Mesodermal cell (in vitro differentiated cells): ENCODE measurements around the gene CCDC15. TPM values are rescaled to one million over a fixed set of nuclear protein-coding genes. Genes with fewer than 3 reads are reported as not detected.

Experiments used
- H3K27ac ChIP-seq: 2 replicates; pipeline ENCODE4 v1.7.0; 2013; ENCODE audit warnings: mild to moderate bottlenecking, low read depth, low read length, moderate library complexity; ENCODE audit not compliant: severe bottlenecking
- H3K36me3 ChIP-seq: 2 replicates; pipeline ENCODE4 v1.7.1; 2013; ENCODE audit warnings: mild to moderate bottlenecking, low read length, moderate library complexity; ENCODE audit not compliant: control insufficient read depth, insufficient read depth
- H3K4me1 ChIP-seq: one replicate; pipeline ENCODE4 v1.7.1; 2013; ENCODE audit warnings: mild to moderate bottlenecking, low read length; ENCODE audit not compliant: insufficient read depth, control insufficient read depth, poor library complexity, severe bottlenecking
- H3K4me3 ChIP-seq: 2 replicates; pipeline ENCODE4 v1.7.0; 2013; ENCODE audit warnings: low read length, control low read depth, mild to moderate bottlenecking; ENCODE audit not compliant: insufficient read depth, poor library complexity, severe bottlenecking; ENCODE audit errors: extremely low read depth
- H3K9me3 ChIP-seq: 2 replicates; pipeline ENCODE4 v1.7.1; 2013; ENCODE audit warnings: mild to moderate bottlenecking, low read length, moderate library complexity; ENCODE audit not compliant: control insufficient read depth
- WGBS, 2 experiments: methylation state at CpG; one replicate each; pipeline ENCODE4 v1.1.5; 2013; ENCODE audit warnings: missing lambda C conversion rate in 2 of 2; ENCODE audit not compliant: insufficient coverage in 2 of 2; 5-methylcytosine and 5-hydroxymethylcytosine counted together
- polyA plus RNA-seq, 2 experiments: library from polyadenylated mRNA; stranded (reverse); fragments of 50-300 nt; gene quantifications; one replicate each; pipeline ENCODE4 v1.2.3, GENCODE V29; 2013

Gene CCDC15, protein sequence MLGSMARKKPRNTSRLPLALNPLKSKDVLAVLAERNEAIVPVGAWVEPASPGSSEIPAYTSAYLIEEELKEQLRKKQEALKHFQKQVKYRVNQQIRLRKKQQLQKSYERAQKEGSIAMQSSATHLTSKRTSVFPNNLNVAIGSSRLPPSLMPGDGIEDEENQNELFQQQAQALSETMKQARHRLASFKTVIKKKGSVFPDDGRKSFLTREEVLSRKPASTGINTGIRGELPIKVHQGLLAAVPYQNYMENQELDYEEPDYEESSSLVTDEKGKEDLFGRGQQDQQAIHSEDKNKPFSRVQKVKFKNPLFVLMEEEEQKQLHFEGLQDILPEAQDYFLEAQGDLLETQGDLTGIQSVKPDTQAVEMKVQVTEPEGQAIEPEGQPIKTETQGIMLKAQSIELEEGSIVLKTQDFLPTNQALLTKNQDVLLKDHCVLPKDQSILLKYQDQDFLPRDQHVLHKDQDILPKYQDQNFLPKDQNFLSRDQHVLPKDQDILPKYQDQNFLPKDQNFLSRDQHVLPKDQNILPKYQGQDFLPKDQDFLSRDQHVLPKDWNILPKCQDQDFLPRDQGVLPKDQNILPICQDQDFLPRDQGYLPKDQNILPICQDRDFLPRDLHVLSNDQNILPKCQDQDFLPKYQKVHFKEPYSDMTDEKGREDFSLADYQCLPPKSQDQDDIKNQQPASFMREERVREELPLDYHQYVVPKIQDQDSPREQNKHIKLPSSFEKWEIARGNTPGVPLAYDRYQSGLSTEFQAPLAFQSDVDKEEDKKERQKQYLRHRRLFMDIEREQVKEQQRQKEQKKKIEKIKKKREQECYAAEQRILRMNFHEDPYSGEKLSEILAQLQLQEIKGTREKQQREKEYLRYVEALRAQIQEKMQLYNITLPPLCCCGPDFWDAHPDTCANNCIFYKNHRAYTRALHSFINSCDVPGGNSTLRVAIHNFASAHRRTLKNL
- polyA plus RNA-seq (2013, experiment 1 of 2) = 2.6 TPM
- 3.3 TPM for polyA plus RNA-seq (2013, experiment 2 of 2)

DNA sequence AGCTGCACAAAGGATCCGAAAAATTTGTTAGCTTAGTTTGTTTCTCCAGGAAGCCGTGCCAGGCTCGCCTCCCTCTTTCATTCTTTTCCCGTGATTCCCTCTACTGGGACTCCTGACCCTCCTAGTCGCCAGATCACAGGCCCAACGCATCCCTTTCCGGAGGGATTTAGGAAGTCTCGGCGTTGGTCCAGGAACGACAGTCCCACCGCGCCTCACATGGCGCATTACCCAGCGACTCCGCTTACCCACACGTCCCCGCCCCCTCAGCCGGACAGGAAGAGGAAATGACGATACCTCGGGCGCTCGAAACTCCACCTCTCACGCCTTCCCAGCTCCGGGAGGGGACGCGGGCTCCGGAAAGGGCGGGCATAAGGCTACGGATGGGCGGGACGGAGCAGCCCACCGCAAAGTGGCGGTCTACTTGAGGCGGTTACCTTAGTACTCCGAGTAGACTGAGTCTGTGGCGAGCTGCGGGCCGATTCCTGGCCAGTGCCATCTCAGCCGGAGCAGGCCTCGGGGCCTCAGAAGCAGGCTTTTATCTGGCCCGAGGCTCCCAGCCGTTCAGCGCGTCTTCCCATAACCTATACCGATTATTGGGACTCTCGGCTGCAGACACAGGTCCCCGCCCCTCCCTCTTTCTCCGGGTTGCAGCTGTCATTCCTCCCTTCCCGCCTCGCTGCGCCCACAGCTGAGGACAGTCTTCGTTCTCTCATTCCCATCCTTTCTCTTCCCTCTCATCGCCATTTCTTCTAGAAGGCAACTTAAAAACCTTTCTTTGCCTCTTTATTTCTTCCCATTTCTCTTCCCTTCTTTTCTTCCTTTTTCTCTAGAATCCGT is at the start of gene CCDC15:
Gene CCDC15, plus strand, starts transcription at position 450 of the 837 bp plus-strand sequence. CDS start 531 bp downstream, outside the sequence.
- Histone ChIP-seq H3K36me3 (no peaks in the 10 kb centered on the region), H3K4me1 (peaks cover 6% of the 10 kb centered on the region), H3K4me3 (peak within 1 kb of the TSS; percentile 57), H3K9me3 (peaks cover 3% of the 10 kb centered on the region), H3K27ac (peak within 1 kb of the TSS; percentile 63)
- 1% methylated on average over 32 to 53 of the region's 54 CpGs for WGBS, 2 experiments

DNA sequence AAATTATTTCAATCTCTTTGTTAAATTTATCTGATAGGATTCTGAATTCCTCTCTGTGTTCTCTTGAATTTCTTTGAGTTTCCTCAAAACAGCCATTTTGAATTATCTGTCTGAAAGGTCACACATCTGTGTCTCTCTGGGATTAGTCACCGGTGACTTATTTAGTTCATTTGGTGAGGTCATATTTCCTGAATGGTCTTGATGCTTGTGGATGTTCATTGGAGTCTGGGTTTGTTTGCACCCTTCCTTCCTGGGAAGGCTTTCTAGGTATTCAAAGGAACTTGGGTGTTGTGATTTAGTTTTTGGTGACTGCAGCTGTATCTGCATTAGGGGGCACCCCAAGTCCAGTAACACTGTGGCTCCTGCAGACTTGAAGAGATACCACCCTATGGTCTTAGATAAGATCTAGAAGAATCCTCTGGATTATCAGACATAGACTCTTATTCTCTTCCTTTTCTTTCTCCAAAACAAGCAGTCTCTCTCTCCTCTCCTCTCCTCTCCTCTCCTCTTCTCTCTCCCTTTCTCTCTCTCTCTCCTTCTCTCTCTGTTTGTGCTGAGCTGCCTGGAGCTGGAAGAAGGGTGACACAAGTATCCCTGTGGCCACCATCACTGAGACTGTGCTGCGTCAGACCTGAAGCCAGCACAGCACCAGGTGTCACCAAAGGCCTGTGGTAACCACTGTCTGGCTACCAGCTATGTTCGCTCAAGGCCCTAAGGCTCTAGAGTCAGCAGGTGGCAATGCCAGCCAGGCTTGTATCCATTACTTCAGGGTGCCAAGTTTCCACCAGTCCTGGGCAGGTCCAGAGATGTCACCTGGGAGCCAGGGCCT is 38.2 kb upstream of the CCDC15 start:
- Histone ChIP-seq H3K27ac (no peak overlapping the region), H3K36me3 (no peaks in the 10 kb centered on the region), H3K4me3 (no peak overlapping the region), H3K4me1 (peaks cover 6% of the 10 kb centered on the region), H3K9me3 (peaks cover 5% of the 10 kb centered on the region)
- WGBS, 2 experiments = 91 to 97% methylated on average over 2 to 3 of the region's 3 CpGs

DNA sequence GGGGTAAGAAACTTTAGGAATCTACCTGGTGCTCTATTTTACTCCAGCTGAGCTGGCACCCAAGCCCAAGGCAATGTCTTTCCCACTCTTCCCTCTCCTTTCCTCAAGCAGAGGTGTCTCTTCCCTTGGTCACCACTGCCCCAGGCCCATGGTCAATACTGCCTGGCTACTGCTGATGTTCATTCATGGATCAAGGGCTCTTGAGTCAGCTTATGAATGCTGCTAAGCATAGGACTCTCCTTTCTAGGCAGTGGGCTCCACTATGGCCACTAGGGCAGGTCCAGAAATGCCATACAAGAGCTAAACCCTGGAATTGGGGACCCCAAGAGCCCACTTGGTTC is 37.7 kb upstream of the CCDC15 start:
- Histone ChIP-seq H3K27ac (no peak overlapping the region), H3K4me3 (no peak overlapping the region), H3K4me1 (peaks cover 6% of the 10 kb centered on the region), H3K36me3 (no peaks in the 10 kb centered on the region), H3K9me3 (peaks cover 5% of the 10 kb centered on the region)

DNA sequence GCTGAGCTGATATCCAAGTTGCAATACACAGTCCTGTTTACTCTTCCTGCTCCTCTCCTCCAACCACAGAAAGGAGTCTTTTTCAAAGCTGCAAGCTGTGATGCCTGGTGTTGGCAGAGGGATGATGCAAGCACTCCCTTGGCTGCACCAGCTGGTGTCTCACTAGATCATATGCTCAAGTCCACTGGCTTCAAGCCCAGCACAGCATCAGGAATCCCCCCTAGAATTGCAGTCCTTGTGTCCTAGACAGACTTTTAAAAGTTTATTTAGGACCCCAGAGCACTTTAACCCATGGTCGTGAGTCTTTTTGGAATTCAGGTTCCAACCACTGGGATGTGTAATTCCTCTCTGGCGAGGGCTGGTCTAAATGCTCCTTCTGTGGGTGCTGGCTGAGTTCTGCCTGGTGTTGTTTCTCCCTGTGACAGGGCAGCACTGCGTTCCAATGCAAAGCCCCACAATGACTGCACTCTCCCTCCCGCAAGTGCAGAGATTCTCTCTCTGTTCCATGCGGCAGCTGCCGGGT is 36.8 kb upstream of the CCDC15 start:
- no peak overlapping the region for H3K4me3 ChIP-seq
- WGBS, 2 experiments = 83 to 92% methylated on average over 2 to 3 of the region's 6 CpGs
- H3K4me1 ChIP-seq = peaks cover 10% of the 10 kb centered on the region

DNA sequence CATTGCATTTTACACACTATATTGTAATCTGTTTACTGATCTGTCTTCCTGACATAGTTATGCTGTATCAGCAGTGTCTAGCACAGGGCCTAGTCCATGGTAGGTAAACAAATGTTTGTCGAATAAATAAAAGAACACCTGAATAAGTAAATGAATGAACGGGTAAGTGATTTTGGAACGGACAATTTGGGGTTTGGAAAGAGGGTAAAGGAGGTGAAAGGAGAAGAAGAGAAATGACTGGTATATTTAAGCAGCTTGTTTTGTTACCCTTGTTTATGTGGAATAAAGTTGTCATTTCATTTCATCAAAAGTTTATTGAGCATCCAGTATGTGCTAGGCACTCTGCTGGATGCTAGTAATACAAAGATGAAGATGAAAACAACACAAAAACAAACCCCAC is 35.1 kb upstream of the CCDC15 start, which contains the start of gene HEPN1:
Gene HEPN1, plus strand, starts transcription at position 301 of the 400 bp plus-strand sequence.
- no peak within 1 kb of the TSS for H3K4me3 ChIP-seq
- H3K9me3 ChIP-seq = no peaks in the 10 kb centered on the region
- H3K36me3 ChIP-seq = no peaks in the 10 kb centered on the region
- 87 to 88% methylated on average over 3 of the region's 3 CpGs for WGBS, 2 experiments
- no peak within 1 kb of the TSS for H3K27ac ChIP-seq
- H3K4me1 ChIP-seq = peaks cover 10% of the 10 kb centered on the region

More for the DNA sequence above, 36.8 kb upstream of the CCDC15 start:
- Histone ChIP-seq H3K9me3 (peaks cover 2% of the 10 kb centered on the region), H3K36me3 (no peaks in the 10 kb centered on the region), H3K27ac (no peak overlapping the region)

DNA sequence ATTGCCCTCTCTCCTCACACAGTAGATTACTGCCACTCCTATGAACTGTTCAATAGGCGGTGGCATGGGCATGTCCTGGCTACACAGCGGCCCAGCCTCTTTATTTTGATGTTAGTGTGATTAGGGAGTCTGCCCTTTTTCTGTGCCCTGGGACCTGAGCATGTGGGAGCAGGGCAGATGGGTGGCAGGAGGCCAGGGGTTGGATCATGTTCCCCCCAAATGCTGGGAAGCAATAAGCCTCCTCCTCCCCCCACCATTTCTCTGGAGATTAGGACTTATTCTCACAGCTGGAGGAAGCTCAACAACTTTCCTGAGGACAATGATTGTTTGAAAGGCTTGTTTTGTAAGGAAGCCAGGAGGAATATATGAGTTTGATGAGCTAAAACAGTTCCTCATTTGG is 34.1 kb upstream of the CCDC15 start:
- Histone ChIP-seq H3K27ac (no peak overlapping the region), H3K36me3 (no peaks in the 10 kb centered on the region), H3K9me3 (no peaks in the 10 kb centered on the region), H3K4me3 (no peak overlapping the region), H3K4me1 (peaks cover 10% of the 10 kb centered on the region)
- WGBS, 2 experiments = no CpG with 5 or more reads among the region's 2 CpGs

DNA sequence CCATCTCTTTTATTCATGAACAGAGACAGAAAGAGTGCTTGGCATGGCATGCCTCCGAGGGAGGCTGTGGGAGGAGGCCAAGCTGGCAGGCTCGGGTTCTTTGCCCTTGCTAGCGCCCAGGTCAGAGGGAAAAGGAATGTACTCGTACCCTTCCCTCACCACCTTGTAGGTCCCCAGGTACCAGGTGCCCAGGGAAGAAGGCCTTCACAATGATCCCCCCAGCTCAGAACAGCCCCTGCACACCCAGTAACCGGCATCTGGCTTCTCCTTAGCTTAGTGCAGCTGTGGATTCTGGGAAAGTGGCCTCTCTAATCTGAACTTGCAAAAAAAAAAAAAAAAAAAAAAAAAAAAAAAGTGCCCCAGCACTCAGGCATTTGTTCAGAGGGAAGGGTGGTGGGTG is 33.6 kb upstream of the CCDC15 start:
- H3K36me3 ChIP-seq = no peaks in the 10 kb centered on the region
- peaks cover 10% of the 10 kb centered on the region for H3K4me1 ChIP-seq
- H3K9me3 ChIP-seq = no peaks in the 10 kb centered on the region
- WGBS, 2 experiments = 94 to 100% methylated on average over 3 of the region's 5 CpGs
- H3K4me3 ChIP-seq = no peak overlapping the region
- H3K27ac ChIP-seq = no peak overlapping the region

DNA sequence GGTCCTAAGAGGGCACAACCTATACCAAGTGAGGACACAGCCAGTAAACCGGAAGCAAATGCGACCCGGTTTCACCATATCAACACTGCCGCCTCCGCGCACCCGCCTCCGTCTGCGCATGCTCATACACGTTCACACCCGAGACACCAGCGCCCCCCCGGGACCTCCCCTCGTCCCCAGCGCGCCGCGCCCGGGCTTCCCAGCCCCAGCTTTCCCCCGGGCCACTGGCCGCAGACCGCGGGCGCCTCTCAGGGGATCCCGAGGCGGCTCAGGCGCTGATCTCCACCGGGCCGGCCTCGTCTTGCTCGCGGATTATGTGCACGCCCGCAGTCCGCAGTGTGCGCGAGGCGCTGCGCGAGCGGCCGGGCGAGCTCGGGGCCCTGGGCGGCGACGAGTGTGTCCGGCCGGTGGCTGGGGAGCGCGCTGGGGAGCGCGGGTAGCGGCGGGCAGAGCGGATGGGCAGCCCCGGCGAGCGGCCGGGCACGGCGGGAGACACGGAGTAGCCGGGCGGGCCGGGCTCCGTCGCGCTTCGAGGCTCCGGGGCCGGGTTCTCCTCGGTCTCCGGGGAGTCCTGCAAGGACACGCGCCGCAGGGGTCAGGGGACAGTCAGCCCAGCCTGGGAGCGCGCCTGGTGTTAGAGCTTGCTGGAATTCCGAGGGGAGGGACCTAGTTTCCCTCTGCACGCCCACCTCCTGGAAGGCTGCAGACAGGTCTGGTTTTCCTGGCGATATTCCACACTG is 33.0 kb upstream of the CCDC15 start:
- no peaks in the 10 kb centered on the region for H3K36me3 ChIP-seq
- WGBS, 2 experiments = 2 to 3% methylated on average over 66 to 73 of the region's 82 CpGs
- H3K9me3 ChIP-seq = no peaks in the 10 kb centered on the region
- peak overlapping the region; percentile 45 for H3K4me3 ChIP-seq
- H3K27ac ChIP-seq = peak overlapping the region; percentile 51
- H3K4me1 ChIP-seq = peaks cover 5% of the 10 kb centered on the region

DNA sequence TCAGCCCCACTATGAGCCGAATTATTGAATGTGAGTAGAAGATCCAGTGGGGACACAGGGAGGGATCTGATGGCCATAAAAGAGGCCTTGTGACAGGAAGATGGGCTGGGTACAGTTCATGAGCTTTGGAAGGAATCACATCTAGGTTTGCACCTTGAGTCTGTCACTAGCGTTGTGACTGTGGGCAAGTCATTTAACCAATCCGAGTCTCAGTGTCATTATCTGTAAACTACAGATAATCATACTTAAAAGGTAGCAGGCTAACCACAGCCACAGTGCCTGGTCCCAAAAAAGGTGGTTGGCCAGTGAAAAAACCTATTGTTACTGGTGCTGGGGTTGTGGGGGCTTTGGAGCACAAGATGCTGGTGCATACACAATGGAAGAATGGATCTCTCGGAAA is 31.2 kb upstream of the CCDC15 start:
- 94 to 100% methylated on average over 1 to 2 of the region's 4 CpGs for WGBS, 2 experiments
- Histone ChIP-seq H3K36me3 (no peaks in the 10 kb centered on the region), H3K4me3 (no peak overlapping the region), H3K4me1 (peaks cover 4% of the 10 kb centered on the region), H3K27ac (no peak overlapping the region), H3K9me3 (no peaks in the 10 kb centered on the region)
